CD4-positive, alpha-beta T cell treated with Interleukin-17A for 1 hour (primary cell): Measurements from ENCODE around the gene CD6.

Experiments
- DNase-seq: peaks from one replicate; pipeline ENCODE4 v3.0.0-alpha.2; 2020

The CD6 gene

GRCh38 chr11:60987577-60988277 is 16.2 kb downstream of the CD6 start:
- DNase-seq: peak; percentile 72

GRCh38 chr11:60988658-60989057 is 17.2 kb downstream of the CD6 start:
- DNase-seq: no peak

GRCh38 chr11:60989093-60989650 is 17.7 kb downstream of the CD6 start:
- no peak for DNase-seq

- DNase-seq: peak; percentile 55
These were observed 20.0 kb downstream of the CD6 start for GRCh38 chr11:60991457-60991856.

GRCh38 chr11:60992842-60993409 is 21.4 kb downstream of the CD6 start:
- no peak for DNase-seq

GRCh38 chr11:60993615-60994014 is 22.1 kb downstream of the CD6 start:
- no peak for DNase-seq

GRCh38 chr11:60994541-60995080 is 23.1 kb downstream of the CD6 start:
- DNase-seq: no peak

GRCh38 chr11:60995798-60996197 is 24.3 kb downstream of the CD6 start:
- no peak for DNase-seq

- no peak for DNase-seq
These were observed 25.1 kb downstream of the CD6 start for GRCh38 chr11:60996381-60997138.

GRCh38 chr11:61000426-61000825 is 28.9 kb downstream of the CD6 start:
- DNase-seq: no peak

GRCh38 chr11:61001931-61002330 is 30.5 kb downstream of the CD6 start:
- no peak for DNase-seq

- DNase-seq: no peak
These were observed 31.1 kb downstream of the CD6 start for GRCh38 chr11:61002598-61002997.

GRCh38 chr11:61004180-61004611 is 32.7 kb downstream of the CD6 start:
- DNase-seq: peak; percentile 46

GRCh38 chr11:61004761-61005181 is 33.3 kb downstream of the CD6 start:
- DNase-seq: peak; percentile 58

- no peak for DNase-seq
These were observed 36.0 kb downstream of the CD6 start for GRCh38 chr11:61007383-61007955.

GRCh38 chr11:61007956-61008896 is 36.7 kb downstream of the CD6 start:
- no peak for DNase-seq

- no peak for DNase-seq
These were observed 37.5 kb downstream of the CD6 start for GRCh38 chr11:61008971-61009370.

- DNase-seq: no peak
These were observed 38.2 kb downstream of the CD6 start for GRCh38 chr11:61009392-61010275.

GRCh38 chr11:61010466-61011228 is 39.2 kb downstream of the CD6 start:
- DNase-seq: no peak
